NCI-H1417 (cell line): ENCODE results near the gene ZNF385B.
"Not testable (repeated sequence)": the region's sequence is repeated elsewhere in the genome, so short reads cannot be mapped to it uniquely, and the experiment has no call there.

Experiments used
- DNase-seq, 3 experiments: peaks; one replicate each; lab custom pipeline; 2025; lab: John Stamatoyannopoulos, UW

The ZNF385B gene

DNA sequence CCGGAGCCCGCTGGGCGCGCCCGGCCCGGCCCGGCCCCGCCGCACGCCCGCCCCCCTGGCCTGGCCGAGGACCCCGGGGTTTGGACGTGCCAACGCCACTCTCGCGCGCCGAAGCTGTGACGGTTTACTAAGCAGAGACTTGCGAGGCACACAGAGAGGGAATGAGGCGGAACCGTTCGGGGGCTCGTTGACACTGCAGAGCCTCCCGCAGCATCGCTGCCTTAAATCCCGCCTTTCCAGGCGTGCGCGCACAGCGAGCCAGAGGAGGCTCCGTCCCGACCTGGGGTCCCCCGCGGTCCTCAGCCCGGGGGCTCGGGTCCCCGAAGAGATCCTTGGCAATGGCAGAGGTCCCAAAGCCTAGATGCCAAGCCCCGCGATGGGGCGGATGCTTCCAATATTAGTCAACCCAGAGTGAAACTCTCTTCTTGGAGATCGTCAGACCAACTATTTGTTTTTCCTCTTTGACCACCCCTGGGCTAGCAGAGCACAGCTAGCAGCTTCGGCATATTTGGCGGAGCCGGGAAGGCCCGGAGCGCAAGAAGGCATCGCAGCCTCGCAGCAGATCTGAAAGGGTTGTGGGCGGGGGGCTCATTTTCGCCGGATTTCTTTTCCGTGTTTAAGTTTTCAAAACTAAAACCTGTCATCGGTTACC is at the start of gene ZNF385B:
TSS of gene ZNF385B (minus strand) at position 197 of the 652 bp plus-strand sequence.
- peak in 2 of 3 experiments; percentile 78 to 81 for DNase-seq

DNA sequence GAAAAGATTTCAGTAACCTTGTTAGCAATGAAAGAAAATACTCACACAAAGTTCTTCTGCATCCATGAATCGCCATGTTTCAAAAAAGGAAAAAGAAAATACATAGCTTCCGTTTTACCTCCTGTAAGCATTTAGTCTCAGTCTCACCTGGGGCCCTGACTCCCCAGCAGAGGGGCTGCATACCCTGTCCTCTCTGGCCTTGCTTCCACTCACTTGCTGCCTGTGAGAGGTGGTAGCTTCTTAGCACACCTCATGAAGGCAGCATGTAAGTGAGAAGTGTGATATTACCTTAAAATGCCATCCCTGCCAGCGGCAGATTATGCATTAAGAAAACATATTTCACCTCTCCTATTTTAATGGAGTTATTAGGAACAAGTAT is 49.3 kb upstream of the ZNF385B start:
- DNase-seq, result no peak

GRCh38 chr2:179909845-179910734 is 48.7 kb upstream of the ZNF385B start:
- DNase-seq, result no peak

DNA sequence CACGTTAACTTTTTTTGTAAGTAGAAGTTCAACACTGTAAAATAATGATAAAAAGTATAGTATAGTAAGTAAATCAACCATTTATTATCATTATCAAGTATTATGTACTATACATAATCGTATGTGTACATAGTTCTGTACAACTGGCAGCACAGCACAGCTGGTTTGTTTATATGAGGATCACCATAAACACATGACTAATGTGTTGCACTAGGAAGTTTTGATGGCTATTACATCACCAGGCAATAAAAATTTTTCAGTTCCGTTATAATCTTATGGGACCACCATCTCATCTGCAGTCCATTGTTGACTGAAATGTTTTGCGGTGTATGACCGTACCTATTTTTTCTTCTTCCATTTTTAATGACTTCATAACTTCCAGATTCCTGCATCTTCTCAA is 39.2 kb upstream of the ZNF385B start:
- no peak for DNase-seq

DNA sequence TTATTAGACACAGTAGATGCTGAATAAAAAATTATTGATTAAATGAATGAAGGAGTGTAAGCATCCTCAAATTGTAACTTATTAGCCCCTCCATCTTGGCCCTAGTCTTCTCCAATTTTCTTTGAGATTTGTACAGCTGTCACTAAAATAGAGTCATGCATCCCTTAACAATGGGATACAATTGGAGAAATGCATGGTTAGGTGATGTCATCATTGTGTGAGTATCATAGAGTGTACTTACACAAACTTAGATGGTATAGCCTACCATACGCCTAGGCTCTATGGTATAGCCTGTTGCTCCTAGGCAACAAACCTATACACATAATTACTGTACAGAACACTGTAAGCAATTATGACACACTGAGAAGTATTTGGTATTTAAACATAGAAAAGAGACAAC is 38.3 kb upstream of the ZNF385B start:
- DNase-seq, result peak in 1 of 3 experiments; percentile 34

GRCh38 chr2:179898873-179899272 is 37.5 kb upstream of the ZNF385B start:
- DNase-seq, result peak in 2 of 3 experiments; percentile 45 to 68

GRCh38 chr2:179893616-179894015 is 32.2 kb upstream of the ZNF385B start:
- DNase-seq, result no peak

GRCh38 chr2:179891237-179891636 is 29.8 kb upstream of the ZNF385B start:
- no peak for DNase-seq

- DNase-seq, result no peak
These were observed 29.3 kb upstream of the ZNF385B start for GRCh38 chr2:179890666-179891065.

- DNase-seq, result not testable (repeated sequence)
These were observed 27.2 kb upstream of the ZNF385B start for GRCh38 chr2:179888642-179889041.

DNA sequence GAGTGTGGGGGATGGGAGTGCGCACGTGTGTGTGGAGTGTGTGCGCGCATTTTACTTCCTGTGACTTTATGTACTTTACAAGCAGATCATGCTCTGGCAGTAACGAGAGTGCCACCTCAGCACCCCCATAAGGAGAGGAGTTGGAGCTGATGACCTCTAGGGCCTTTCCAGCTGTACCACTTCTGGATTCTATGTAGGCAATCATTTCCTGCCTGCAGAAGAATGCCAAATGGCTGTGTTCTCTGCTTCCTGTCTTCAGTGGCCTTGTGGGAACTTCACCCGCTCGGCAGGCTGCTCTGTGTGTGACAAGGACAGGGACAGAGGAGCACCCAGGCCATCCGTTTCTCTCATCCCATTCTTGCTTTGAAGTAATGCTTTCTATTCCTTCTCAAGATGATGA is 22.8 kb upstream of the ZNF385B start:
- DNase-seq, result no peak

DNA sequence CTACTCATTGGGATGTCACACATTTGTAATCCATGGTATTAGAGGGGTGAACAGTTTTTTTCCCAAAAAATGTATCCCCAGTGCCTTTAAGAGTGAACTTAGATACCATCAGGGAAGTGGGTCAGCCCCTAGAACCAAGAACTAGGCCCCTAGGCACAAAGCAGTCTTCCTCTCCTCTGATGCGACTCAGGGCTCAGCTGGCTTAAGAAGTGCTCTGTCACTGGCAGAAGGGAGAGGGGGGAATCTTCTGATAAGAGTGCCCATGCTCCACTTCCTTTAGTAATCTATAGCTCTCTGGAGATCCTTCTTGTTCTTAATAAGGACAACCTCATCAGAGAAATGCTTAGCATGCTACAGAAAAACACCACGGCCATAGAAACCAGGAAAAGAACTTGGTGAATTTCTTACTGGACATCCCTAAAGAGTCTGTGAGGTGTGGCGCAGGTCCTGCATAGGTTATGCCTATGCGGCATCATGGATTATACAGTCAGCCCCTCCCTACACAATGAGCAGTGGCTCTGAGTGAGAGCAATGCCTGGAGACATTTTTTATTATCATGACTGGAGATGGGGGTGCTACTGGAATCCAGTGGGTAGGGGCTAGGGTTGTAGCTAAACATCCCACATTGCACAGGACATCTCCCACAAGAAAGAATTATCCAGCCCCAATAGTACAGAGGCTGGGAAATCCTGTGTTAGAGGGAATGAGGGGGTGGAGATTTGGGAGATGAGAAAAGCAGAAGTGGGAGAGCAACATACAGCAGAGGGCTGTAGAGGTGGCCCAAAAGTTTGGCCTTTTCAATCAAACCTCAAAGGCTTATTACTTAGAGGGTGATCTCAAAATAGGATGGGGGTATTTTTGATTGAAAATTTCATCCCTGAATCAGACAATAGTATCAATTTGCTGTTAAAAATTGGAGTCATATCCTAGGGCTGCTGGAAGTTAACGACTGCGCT is 21.7 kb upstream of the ZNF385B start:
- no peak for DNase-seq

DNA sequence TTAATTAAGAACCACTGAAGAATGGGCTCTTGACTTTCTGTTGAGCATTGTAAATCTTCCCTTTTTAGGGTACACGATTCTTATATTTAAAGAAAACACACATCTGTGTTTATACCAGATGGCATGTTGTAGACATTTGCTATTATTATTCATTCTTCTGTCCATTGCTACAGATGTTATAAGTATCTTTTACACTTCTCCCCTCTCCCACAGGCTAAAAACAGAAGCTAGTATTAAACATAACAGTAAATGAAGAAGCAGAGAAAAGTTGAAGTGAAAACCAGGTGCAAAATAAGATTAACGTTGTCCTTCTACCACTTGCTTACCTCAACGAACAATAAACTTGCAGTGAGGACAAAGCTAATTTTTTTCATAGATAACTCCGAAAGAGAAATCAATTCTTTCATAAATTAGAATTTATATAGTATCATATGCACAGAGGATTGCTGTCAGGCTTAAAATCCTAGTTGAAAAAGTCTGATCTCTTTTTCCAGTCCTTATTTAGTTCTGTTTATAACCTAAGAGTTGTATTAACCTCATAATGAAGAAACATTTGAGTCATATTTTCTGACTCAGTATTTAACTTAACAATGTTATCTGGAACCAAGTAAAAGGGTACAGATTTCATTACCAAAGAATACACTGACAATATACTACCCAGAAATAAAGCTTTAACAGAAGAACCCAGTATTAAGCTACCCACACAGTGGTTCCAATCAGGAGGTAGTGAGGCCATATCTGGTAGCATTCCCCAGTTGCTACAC is 16.4 kb upstream of the ZNF385B start:
- DNase-seq, result no peak

DNA sequence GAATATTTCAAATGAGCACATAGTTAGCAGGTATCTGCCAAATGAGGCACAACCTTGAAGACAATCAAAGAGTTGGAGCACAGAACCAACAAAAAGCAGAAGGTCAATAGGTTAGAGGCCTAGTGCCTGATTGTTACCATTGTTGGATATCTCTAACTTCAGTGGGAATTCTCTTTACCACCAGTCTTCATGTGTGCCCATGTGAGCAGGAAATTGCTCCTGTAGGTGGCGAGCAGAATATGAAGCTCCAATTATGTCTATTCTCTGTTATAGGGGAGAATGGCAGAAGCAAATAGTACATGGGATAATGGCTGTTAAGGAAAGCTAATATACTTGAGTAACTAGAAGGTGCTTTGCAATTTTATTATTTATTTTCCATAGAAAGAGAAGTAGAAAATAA is 14.9 kb upstream of the ZNF385B start:
- DNase-seq, result peak in 1 of 3 experiments; percentile 14

DNA sequence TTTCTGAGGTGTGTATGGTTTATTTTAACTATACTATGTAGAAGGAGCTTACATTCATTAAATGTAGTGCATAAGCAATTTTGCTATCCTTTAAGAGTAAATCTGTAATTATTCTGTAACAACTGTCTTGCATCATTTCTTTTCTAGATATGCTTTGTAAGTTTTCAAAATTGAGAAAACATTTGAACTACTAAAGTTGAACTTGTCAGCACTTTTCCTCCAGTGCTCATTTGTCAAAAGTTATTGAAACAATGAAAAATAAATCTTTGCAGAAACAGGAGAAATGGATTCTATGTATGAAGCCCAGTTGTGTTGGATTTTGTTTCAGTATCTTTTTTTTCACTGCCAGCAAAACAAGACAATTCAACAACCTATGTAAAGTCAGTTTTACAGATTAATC is 14.5 kb upstream of the ZNF385B start:
- no peak for DNase-seq

DNA sequence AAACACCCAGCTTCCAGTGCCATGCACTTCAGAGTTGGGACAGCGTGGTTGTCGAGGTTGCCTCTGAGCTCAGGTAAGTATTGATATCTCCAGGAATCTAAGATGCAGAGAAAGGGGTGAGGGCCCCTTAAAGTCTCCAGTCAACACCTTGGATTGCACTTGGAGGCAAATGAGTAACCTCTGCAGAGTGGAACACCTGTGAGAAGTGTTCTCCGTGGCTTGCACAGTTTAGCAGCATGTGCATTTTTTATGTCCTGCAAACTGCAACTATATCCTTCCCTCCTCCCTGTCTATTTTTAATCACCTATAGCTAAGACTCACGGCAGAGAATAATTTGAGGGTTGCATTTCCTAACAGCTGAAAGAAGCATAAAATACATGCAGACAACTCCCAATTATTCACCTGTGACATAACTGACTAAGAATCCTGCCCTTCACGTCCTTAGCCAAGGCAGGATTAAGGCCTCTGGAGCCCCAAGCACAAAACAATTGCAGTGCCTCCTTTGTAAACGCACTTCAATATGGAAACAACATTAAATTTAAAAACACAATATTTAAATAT is 1.6 kb upstream of the ZNF385B start:
- DNase-seq, result no peak

DNA sequence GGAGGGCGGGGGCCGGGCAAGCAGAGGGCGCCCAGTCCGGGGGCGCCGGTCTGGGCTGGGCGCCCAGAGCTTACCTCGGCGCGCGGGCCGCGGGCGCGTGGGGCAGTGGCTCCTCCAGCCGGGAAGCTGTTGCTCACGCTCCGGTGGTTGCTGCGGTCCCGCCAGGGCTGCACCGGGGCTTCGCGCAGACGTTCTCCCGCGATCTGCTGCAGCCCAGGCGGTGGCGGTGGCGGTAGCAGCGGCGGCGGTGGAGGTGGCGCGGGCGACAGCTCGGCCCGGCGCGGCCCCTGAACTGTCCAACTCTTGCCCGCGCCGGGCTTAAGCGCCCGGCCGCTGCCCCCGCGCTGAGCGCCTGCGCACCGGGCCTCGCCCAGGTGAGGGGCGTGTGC is 391 bp downstream of the ZNF385B start:
- DNase-seq, result peak; percentile 3 to 83 (median 78)

- DNase-seq, result no peak
These were observed 971 bp downstream of the ZNF385B start for GRCh38 chr2:179860255-179861026.

GRCh38 chr2:179859523-179859922 is 1.9 kb downstream of the ZNF385B start:
- DNase-seq, result no peak

DNA sequence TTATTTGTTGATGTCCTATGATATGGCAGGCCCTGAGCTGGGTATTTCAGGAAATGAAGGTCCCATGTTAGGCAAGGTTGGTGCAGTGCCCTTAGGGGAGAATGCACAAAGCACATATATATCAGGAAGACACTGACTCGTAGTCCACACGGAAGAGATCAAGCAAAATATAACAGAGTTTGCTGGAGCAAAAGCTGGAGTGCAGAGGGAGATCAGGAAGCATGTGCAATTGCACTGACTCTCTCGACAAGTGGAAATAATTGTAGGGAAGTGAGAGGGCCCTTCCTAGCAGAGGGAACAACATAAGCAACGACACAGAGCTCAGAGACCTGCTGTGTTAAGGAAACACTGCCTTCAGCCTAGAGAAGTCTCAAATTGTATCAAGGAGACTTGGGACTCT is 4.2 kb downstream of the ZNF385B start:
- DNase-seq, result no peak
